ENCODE data around the gene SERPINA1.
"Not testable (repeated sequence)": the region's sequence is repeated elsewhere in the genome, so short reads cannot be mapped to it uniquely, and the experiment has no call there.

Gene SERPINA1

DNA sequence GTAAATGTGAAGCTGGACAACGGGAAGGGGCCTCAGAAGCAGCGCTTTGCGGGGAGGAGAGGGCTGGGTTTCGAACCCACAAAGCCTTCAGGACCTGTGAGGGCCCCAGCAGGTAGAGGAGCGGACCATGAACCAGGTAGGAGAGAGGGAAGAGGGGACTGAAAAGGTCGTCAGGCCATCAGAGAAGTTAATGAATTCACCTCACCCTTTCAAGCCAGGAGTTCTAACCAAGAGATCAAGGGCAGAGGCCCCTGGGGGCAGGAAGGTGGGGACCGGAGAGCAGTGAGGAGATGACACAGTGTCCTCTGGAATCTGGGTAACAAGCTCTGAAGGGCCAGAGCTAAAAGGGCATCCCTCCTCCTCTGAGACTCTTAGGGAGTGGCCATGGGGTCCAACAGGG, 19.4 kb downstream of the SERPINA1 start:
- no peak for DNase-seq

DNA sequence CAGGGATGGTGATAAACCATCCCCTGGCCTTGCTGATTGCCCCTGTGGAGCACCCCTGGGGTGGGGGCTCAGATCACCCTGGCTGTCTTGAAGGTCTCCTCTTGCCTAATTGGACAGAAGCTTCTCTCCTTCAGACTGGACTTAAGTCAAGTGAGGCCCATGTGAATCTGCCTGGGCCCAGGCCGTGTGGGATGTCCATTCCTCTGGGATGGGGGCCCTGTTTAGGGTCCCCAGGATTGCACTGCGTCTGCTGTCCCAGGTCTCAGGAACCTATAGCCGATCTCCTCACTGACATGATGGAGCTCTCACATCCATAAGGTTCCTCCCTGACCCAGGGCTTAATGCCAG, 20.2 kb downstream of the SERPINA1 start:
- DNase-seq: no peak

DNA sequence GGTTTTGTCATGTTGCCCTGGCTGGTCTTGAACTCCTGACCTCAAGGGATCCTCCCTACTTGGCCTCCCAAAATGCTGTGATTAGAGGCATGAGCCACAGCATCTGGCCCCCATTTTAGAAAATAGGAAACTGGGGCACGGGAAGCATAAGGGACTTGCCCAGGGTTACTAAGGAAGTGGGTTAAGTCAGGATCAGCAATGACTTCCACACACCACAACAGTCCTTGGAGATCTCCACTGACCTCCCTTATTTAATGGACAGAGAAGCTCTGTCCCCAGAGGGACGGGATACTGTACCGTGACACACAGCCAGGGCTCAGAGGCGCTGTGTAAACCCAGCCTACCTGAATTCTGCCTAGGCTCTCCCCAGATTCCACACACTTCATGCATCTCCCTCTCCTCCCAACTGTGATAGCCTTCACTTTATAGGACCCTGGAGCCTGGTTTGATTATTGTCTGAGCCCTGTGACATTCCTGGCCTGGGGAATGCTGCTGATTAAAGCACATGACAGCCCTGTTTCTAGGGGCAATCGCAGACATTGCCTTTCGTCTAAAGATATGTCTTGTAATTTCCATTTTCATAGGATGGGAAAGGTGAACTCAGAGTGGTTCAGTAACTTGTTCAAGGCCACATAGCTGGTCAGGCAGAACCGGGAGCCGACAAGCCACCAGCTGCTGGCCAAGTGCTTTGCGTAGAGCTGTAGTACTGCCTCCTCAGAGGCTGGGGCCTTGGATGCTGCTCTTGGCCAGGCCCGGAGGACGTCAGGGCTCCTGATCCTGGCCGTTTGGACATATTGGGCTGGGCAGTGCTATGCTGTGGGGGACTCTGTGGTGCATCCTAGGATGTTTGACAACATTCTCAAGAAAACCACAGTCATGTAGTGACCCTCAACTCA, 20.8 kb downstream of the SERPINA1 start:
- DNase-seq: no peak

DNA sequence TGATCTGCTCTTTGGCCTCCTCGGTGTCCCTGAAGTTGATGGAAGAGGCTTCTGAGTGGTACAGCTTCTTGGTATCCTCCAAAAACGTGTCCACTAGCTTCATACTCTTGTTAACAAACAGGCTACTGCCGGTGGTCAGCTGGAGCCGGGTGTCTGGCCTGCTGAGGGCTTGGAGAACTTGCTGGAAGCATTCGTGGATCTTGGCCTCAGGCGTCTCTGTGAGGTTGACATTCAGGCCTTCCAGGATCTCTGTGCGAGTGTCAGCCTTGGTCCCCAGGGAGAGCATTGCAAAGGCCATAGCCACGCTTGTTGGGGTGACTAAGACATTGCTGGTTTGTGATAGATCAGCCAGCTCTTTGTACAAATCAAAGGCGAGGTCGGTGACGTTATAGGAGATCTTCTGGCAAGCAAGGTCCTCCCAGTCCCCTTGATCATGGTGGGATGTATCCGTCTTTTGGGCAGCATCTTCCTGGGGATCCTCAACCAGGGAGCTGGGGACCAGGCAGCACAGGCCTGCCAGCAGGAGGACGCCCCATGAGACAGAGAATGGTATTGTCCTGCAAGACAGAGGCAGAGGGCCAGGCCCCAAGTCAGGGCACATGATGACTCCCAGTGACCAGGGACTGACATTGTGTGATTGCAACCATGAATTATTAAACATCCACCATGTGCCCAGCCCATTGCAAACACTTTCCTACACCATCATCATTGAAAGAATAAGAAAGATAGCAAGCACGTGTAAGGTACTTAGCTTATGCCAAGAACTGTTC, 22.1 kb downstream of the SERPINA1 start, which contains the start of gene SERPINA2:
Gene SERPINA2, minus strand, starts transcription at position 553 of the 770 bp plus-strand sequence.
- no peak for DNase-seq

- DNase-seq: no peak
Observed at GRCh38 chr14:94365624-94366023, 22.8 kb downstream of the SERPINA1 start.

GRCh38 chr14:94364964-94365363, 23.4 kb downstream of the SERPINA1 start:
- DNase-seq: no peak

DNA sequence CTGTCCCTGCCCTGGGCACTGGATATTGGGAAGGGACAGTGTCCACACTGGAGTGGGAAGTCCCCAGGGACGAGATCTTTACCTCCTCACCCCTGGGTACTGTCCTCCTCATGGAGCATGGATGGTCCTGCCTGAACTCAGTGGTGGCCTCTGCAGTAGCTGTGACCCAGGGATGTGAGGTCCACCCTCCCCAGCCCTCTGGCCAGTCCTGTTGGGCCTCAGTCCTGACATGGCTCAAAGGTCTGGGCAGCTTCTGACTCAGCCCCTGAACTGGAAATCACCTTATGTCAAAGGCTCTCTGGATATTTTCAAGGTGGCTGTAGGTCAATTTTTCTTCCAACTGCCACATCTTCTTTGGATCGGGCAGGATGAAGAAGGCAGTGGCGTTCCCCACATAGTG, 24.4 kb downstream of the SERPINA1 start:
- no peak for DNase-seq

- DNase-seq: no peak
Observed at GRCh38 chr14:94363151-94363624, 25.2 kb downstream of the SERPINA1 start.

DNA sequence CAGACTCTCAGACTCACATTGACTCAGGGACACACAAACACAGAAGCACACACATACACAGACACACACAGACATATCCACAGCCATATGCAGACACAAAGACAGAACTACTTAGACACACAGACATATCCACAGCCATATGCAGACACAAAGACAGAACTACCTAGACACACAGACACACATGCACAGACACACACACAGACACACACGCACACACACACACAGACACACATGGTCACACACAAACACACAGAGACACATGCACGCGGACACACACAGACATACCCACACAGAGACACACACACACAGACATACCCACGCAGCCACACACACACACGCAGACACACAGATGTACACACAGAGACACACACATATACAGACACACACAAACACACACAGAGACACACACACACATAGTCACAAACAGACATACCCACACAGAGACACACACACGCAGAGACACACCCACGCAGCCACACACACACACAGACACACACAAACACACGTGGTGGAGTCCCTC, 25.7 kb downstream of the SERPINA1 start:
- no peak for DNase-seq

GRCh38 chr14:94361682-94362081, 26.7 kb downstream of the SERPINA1 start:
- DNase-seq: no peak

- DNase-seq: no peak
Observed at GRCh38 chr14:94360945-94361565, 27.3 kb downstream of the SERPINA1 start.

DNA sequence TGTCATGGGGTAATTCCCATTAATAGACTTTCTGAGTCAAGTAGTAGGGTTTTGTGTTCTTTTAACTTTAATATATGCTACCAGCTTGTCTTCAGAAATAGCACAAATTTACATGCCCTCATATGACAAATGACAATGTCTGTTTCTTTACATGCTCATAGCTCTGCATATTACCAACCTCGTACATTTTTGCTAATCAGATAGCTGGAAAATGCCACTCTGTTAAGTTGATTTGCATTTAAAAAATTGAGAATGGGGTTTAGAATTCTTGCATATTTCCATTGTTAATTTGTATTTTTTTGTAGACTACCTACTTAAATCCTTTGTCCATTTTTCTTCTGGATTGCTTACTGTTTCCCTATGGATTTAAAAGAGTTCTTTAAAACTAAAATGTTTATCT, 31.2 kb downstream of the SERPINA1 start:
- no peak for DNase-seq

DNA sequence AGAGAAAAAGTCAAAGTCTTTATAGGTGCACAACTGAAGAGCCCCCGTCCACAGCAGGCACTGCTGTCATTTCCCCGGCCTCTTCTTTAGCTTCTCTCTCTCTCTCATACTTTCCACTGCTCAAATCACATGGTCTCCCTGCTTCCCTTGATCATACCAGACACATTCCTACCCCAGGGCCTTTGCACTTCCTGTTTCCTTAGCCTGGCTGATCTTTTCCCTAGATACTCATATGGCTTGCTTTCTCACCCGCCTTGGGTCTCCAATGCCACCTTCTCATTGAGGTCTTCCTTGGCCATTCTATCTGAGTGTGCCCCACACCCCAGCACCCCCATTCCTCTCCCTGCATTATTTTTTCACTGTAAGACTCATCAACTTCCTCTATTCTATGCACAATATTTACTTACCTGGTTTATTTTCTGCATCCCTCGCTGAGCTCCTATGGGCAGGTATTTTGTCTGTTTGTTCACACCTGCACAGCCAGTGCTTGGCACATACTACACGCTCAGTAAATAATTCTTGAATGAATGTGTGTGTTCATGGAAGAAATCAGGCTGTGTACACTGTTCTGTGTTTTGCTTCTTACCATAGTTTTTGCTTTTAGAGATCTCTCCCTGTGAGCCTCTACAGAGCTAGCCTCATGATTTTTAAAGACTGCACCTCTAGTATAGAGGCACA, 31.9 kb downstream of the SERPINA1 start:
- DNase-seq: no peak

GRCh38 chr14:94355191-94355794, 33.1 kb downstream of the SERPINA1 start:
- no peak for DNase-seq

DNA sequence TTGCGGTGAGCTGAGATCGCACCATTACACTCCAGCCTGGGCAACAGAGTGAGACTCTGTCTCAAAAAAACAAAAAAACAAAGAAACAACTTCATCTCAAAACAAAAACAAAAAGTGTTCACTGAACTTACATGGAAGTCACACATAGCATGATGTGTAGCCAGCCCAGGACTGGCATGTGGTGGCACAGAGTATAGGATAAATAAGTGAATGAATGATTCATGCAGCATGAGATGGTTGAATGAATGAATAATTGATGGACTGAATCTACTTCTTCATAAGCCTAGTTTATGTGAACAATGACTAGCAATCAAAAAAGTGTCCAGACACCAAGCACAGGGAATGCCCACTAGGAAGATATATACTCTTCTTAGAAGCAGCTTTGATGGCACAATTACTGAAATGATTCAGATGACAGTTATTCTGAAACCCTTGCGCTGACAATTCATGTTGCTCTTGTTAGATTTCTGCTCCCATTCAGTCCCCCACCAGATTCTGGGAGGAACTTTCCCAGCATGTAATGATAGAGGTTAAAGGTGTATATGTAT, 33.7 kb downstream of the SERPINA1 start:
- no peak for DNase-seq

GRCh38 chr14:94354190-94354589, 34.2 kb downstream of the SERPINA1 start:
- not testable (repeated sequence) for DNase-seq

- DNase-seq: no peak
Observed at GRCh38 chr14:94349276-94349675, 39.1 kb downstream of the SERPINA1 start.

GRCh38 chr14:94348836-94349235, 39.6 kb downstream of the SERPINA1 start:
- DNase-seq: no peak

GRCh38 chr14:94346841-94347240, 41.6 kb downstream of the SERPINA1 start:
- no peak for DNase-seq

DNA sequence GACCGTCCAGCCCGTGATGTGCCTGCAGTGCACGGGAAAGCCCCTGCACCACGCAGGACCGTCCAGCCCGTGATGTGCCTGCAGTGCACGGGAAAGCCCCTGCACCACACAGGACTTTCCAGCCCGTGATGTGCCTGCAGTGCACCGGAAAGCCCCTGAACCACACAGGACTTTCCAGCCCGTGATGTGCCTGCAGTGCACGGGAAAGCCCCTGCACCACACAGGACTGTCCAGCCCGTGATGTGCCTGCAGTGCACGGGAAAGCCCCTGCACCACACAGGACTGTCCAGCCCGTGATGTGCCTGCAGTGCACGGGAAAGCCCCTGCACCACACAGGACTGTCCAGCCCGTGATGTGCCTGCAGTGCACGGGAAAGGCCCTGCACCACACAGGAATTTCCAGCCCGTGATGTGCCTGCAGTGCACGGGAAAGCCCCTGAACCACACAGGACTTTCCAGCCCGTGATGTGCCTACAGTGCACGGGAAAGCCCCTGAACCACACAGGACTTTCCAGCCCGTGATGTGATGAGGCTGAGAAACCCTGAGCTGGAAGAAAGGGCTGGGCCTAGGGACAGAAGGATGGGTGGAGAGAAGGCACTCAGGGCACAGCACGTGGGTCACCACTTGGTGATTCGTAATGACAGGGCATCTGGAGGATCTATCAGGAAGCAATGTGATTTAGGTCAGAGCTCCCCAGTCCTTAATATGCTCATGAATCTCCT, 42.2 kb downstream of the SERPINA1 start:
- peak; percentile 78 for DNase-seq

Data from activated naive CD4-positive, alpha-beta T cell treated with Interleukin-2 at 50 U/mL for 16 hours (primary cell).